ENCODE results near the gene KDM2A. TPM values are rescaled to one million over a fixed set of nuclear protein-coding genes. Genes with fewer than 3 reads are reported as not detected.
A peak's percentile ranks its signal among the peaks of the same experiment; 100 is the strongest.
"Not testable (repeated sequence)": the region's sequence is repeated elsewhere in the genome, so short reads cannot be mapped to it uniquely, and the experiment has no call there.

The KDM2A gene
- total RNA-seq, 1 donor from 2014 or later: 38.4 TPM

DNA sequence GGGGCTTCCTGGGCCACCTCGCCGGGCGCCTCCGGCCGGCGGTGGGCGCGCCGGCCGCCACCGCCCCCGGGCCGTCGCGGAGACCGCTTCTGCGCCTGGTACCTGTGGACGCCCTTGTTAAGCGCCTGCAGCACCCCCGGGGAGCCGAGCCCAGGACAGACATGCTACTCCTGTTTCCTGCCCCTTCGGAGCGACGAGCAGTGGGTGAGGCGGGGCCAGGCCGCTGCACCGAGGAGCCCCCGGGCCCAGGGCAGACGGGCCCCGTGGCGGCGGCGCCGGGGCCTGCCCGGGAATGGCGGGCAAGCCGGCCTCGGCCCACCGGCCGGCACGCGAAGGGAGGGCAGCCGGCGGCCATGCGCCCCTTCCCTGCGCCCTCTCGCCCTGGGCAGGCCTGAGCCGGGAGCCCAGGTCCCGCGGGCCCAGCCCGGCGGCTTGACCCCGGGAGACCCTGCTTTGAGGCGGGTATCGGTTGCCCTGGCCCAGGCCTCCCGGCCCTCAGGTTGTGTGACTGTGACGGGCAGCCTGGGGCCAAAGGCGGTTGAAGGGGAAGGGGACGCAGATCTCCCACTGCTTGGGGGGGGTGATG, 789 bp upstream of the KDM2A start:
- H3K36me3 ChIP-seq (ENCODE audit: control insufficient read depth, insufficient read depth, low read length): no peaks in the 10 kb centered on the region
- DNase-seq (ENCODE audit: low read depth) (no peak), FAIRE-seq (no peak)
- H3K27me3 ChIP-seq (ENCODE audit: control insufficient read depth, insufficient read depth, low read length): no peaks in the 10 kb centered on the region
- TF ChIP-seq, protein P1, sequence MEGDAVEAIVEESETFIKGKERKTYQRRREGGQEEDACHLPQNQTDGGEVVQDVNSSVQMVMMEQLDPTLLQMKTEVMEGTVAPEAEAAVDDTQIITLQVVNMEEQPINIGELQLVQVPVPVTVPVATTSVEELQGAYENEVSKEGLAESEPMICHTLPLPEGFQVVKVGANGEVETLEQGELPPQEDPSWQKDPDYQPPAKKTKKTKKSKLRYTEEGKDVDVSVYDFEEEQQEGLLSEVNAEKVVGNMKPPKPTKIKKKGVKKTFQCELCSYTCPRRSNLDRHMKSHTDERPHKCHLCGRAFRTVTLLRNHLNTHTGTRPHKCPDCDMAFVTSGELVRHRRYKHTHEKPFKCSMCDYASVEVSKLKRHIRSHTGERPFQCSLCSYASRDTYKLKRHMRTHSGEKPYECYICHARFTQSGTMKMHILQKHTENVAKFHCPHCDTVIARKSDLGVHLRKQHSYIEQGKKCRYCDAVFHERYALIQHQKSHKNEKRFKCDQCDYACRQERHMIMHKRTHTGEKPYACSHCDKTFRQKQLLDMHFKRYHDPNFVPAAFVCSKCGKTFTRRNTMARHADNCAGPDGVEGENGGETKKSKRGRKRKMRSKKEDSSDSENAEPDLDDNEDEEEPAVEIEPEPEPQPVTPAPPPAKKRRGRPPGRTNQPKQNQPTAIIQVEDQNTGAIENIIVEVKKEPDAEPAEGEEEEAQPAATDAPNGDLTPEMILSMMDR (IDR thresholded peaks at IDR 0.05; ENCODE audit: insufficient read depth, low read length, severe bottlenecking): no peak
- H3K4me3 ChIP-seq (ENCODE audit: low read depth, low read length): peak overlapping the region; percentile 40

DNA sequence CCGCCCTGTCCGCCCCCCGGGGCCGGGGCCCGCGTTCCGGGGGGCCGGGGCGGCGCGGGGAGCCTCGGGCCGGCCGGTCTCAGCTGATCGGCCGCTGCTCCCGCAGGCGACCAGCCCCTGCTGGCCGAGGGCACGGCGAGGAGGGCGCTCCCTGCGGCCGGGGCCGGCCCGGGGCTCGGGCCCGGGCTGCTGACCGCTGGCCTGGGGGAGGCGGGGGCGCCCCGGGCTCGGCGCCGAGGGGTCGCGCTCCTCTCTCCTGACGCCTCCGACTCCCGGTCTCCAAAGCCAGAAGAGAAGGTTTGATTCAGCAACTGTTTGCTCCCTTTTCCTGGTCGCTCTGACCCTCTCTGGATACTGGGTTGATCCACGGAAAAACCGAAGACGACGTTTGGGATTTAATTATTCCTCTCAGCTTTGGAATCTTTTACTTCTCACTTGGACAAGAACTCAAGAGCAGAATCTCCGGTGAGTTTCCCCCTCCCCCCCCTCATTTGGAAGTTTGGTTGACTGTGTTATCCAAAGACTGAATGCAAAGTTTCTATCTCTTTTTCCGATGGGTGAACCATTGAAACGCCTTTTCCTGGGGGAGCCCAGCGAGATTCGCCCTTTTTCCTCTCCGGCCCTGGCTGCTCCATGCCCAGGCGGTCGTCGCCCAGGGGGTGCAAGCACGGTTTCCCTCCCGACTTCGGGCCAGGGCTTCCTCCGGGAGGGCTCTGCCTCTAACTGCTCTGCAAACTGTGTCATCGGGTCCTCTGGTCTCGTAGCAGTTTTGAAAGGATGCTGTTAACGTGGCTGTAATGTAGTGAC, 725 bp downstream of the KDM2A start:
- H3K36me3 ChIP-seq (ENCODE audit: control insufficient read depth, insufficient read depth, low read length): no peaks in the 10 kb centered on the region
- no peak for FAIRE-seq
- DNase-seq (ENCODE audit: low read depth): no peak
- peak overlapping the region; percentile 63 for H3K4me3 ChIP-seq (ENCODE audit: low read depth, low read length)
- TF ChIP-seq, protein P1 (IDR thresholded peaks at IDR 0.05; ENCODE audit: insufficient read depth, low read length, severe bottlenecking): no peak
- no peaks in the 10 kb centered on the region for H3K27me3 ChIP-seq (ENCODE audit: control insufficient read depth, insufficient read depth, low read length)

- peak overlapping the region; percentile 63 for H3K4me3 ChIP-seq (ENCODE audit: low read depth, low read length)
- no peak for DNase-seq (ENCODE audit: low read depth)
- H3K36me3 ChIP-seq (ENCODE audit: control insufficient read depth, insufficient read depth, low read length): peaks cover 1% of the 10 kb centered on the region
- H3K27me3 ChIP-seq (ENCODE audit: control insufficient read depth, insufficient read depth, low read length): no peaks in the 10 kb centered on the region
- TF ChIP-seq, protein P1 (IDR thresholded peaks at IDR 0.05; ENCODE audit: insufficient read depth, low read length, severe bottlenecking): no peak
- no peak for FAIRE-seq
These were observed 1.4 kb downstream of the KDM2A start for GRCh38 chr11:67120456-67120855.

DNA sequence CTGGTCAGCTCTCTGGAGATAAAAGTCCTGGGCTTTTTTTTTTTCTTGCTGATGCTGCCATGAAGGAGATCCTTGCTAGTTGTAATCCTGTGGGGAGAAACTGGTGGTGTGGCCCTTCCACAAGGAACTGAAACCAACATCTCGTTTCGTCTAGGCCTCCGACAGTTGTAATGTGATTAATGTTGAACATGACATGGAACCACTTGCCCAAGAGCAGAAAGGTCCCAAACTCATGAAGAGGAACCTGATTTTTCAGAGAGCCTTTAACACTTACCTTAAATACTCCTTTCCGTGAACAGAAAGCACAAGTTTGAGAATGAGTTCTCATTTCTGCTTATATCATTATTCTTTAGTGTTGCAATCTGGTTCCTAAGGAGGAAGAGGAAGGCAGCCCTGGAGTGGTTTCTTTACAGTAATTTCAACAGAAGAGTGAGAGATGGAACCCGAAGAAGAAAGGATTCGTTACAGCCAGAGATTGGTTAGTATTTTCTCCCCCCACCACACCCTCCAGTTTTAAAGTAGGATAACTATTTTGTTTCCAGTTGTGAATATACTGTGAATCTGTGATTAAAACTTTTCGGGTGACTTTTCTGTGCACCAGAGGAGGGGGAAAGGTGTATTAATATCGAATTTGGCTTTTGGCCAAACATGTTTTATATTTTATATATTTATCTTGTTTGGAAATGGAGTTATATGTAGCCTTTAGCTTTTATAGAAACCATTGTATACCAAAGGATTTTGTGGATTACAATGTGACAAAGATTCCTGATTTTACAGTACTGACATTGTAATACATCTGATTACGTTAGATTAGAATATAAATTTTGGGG, 2.0 kb downstream of the KDM2A start:
- FAIRE-seq (no peak), DNase-seq (ENCODE audit: low read depth) (peak; percentile 32)
- H3K4me3 ChIP-seq (ENCODE audit: low read depth, low read length): peak overlapping the region; percentile 63
- no peaks in the 10 kb centered on the region for H3K27me3 ChIP-seq (ENCODE audit: control insufficient read depth, insufficient read depth, low read length)
- peaks cover 1% of the 10 kb centered on the region for H3K36me3 ChIP-seq (ENCODE audit: control insufficient read depth, insufficient read depth, low read length)
- TF ChIP-seq, protein P1 (IDR thresholded peaks at IDR 0.05; ENCODE audit: insufficient read depth, low read length, severe bottlenecking): no peak

- not testable (repeated sequence) for DNase-seq (ENCODE audit: low read depth); H3K4me3 ChIP-seq (ENCODE audit: low read depth, low read length); H3K27me3 ChIP-seq (ENCODE audit: control insufficient read depth, insufficient read depth, low read length); H3K36me3 ChIP-seq (ENCODE audit: control insufficient read depth, insufficient read depth, low read length); FAIRE-seq
These were observed 4.7 kb downstream of the KDM2A start for GRCh38 chr11:67123801-67124200.

- DNase-seq (ENCODE audit: low read depth); H3K36me3 ChIP-seq (ENCODE audit: control insufficient read depth, insufficient read depth, low read length); H3K27me3 ChIP-seq (ENCODE audit: control insufficient read depth, insufficient read depth, low read length); FAIRE-seq; H3K4me3 ChIP-seq (ENCODE audit: low read depth, low read length): not testable (repeated sequence)
These were observed 7.2 kb downstream of the KDM2A start for GRCh38 chr11:67126243-67126642.
